HCT116 (cell line): Measurements from ENCODE around the gene MEGF6. TPM values are rescaled to one million over a fixed set of nuclear protein-coding genes. Genes with fewer than 3 reads are reported as not detected.

ENCODE experiments used
- ATAC-seq: fragments of 200-7000 bp; cut with Tn5 transposase; 2 replicates; pipeline ENCODE4 v1.9.1; 2020; ENCODE audit warnings: mild to moderate bottlenecking, moderate library complexity
- BruUV-seq: library from RNA; stranded (reverse); fragments of 400-500 nt; replicated peaks from 2 replicates; lab custom pipeline; 2021; lab: Mats Ljungman, UMichigan
- CTCF ChIA-PET: fragments of 300-600 bp; sonication (Branson Sonifier 250); formaldehyde crosslinking; loops from one replicate; lab custom pipeline; 2021; ENCODE audit warnings: antibody characterized with exemption; lab: Charles Lee
- POLR2A ChIA-PET: fragments of 300-600, 350-600 bp; sonication (Branson Sonifier 250); formaldehyde crosslinking; loops from one replicate; lab custom pipeline; 2021; ENCODE audit warnings: antibody characterized with exemption; lab: Charles Lee
- RAD21 ChIA-PET, 2 experiments: fragments of 300-600 bp; sonication (Branson Sonifier 250); formaldehyde crosslinking; loops; one replicate each; lab custom pipeline; 2023; ENCODE audit warnings: low total read pairs in 2 of 2; ENCODE audit not compliant: uncharacterized antibody in 2 of 2, unreplicated experiment in 2 of 2, low non-redundant PET in 1 of 2; lab: Charles Lee
- DNase-seq: peaks from one replicate; pipeline ENCODE4 v3.0.0-alpha.2; 2010; ENCODE audit warnings: low read depth, low spot score
- H2AFZ ChIP-seq: fragments of 200-600 bp; shearing (Covaris generic), sonication (generic); 2 replicates; pipeline ENCODE4 v1.6.1; 2017; ENCODE audit warnings: low read depth, mixed run types, mixed read lengths, antibody characterized with exemption, low read length; ENCODE audit not compliant: poor library complexity, severe bottlenecking
- H3K27ac ChIP-seq: 2 replicates; pipeline ENCODE4 v1.5.1; 2012; ENCODE audit warnings: low read depth, low read length
- H3K27me3 ChIP-seq: fragments of 200-600 bp; sonication (generic); 2 replicates; pipeline ENCODE4 v1.6.1; 2016; ENCODE audit warnings: mixed run types, low read length, mixed read lengths; ENCODE audit not compliant: insufficient read depth
- H3K36me3 ChIP-seq, 2 experiments: fragments of 200-500 bp in 1 of 2; fragments of 200-600 bp in 1 of 2; sonication (Bioruptor generic) in 1 of 2; sonication (generic) in 1 of 2; 2 replicates each; pipeline versions ENCODE4 v1.5.1 to v1.6.1; 2014 to 2016; ENCODE audit warnings: low read length in 2 of 2, inconsistent platforms in 1 of 2, mixed read lengths in 1 of 2, mixed run types in 1 of 2; ENCODE audit not compliant: insufficient read depth in 2 of 2, control insufficient read depth in 1 of 2
- H3K4me1 ChIP-seq, 2 experiments: fragments of 200-600 bp in 1 of 2; sonication (generic) in 1 of 2; 2 replicates each; pipeline versions ENCODE4 v1.5.1 to v1.6.1; 2012 to 2017; ENCODE audit warnings: low read length in 2 of 2, inconsistent platforms in 1 of 2, mild to moderate bottlenecking in 1 of 2, mixed read lengths in 1 of 2, mixed run types in 1 of 2, moderate library complexity in 1 of 2; ENCODE audit not compliant: insufficient read depth in 2 of 2, control insufficient read depth in 1 of 2
- H3K4me2 ChIP-seq: fragments of 200-600 bp; sonication (generic); 2 replicates; pipeline ENCODE4 v1.6.1; 2017; ENCODE audit warnings: mixed run types, low read length, mixed read lengths
- H3K4me3 ChIP-seq, 2 experiments: fragments of 200-600 bp in 1 of 2; sonication (generic) in 1 of 2; replicated peaks in 1 of 2; 2 replicates each; pipeline ENCODE4 v1.5.1; 2011 to 2016; ENCODE audit warnings: low read length in 2 of 2, control low read depth in 1 of 2, low read depth in 1 of 2, mild to moderate bottlenecking in 1 of 2, mixed read lengths in 1 of 2, mixed run types in 1 of 2
- H3K79me2 ChIP-seq: fragments of 200-600 bp; sonication (generic); 2 replicates; pipeline ENCODE4 v1.6.1; 2017; ENCODE audit warnings: mild to moderate bottlenecking, mixed run types, low read length, moderate library complexity, mixed read lengths; ENCODE audit not compliant: insufficient read depth
- H3K9ac ChIP-seq: fragments of 200-600 bp; sonication (generic); 2 replicates; pipeline ENCODE4 v1.6.1; 2016; ENCODE audit warnings: low read length, mixed read lengths
- H3K9me2 ChIP-seq: fragments of 200-600 bp; sonication (generic), shearing (Covaris generic); 2 replicates; pipeline ENCODE4 v1.6.1; 2017; ENCODE audit warnings: mixed run types, mild to moderate bottlenecking, moderate library complexity; ENCODE audit not compliant: insufficient read depth
- H3K9me3 ChIP-seq, 2 experiments: fragments of 200-500 bp in 1 of 2; fragments of 200-600 bp in 1 of 2; sonication (Bioruptor generic) in 1 of 2; sonication (generic) in 1 of 2; 2 replicates each; pipeline ENCODE4 v1.6.1; 2014 to 2017; ENCODE audit warnings: low read length in 2 of 2, mixed read lengths in 2 of 2, inconsistent platforms in 1 of 2, low read depth in 1 of 2, mild to moderate bottlenecking in 1 of 2, mixed run types in 1 of 2, moderate library complexity in 1 of 2; ENCODE audit not compliant: control insufficient read depth in 1 of 2, insufficient read depth in 1 of 2
- H4K20me1 ChIP-seq: fragments of 200-600 bp; sonication (generic), shearing (Covaris generic); 2 replicates; pipeline ENCODE4 v1.6.1; 2017; ENCODE audit warnings: mixed run types, mild to moderate bottlenecking, moderate library complexity; ENCODE audit not compliant: insufficient read depth
- ATF3 ChIP-seq: IDR thresholded peaks from 2 replicates; pipeline ENCODE4 v1.6.1; 2012
- CEBPB ChIP-seq: IDR thresholded peaks from 2 replicates; pipeline ENCODE4 v1.6.1; 2012; ENCODE audit warnings: low read depth
- EGR1 ChIP-seq: IDR thresholded peaks from 2 replicates; pipeline ENCODE4 v1.6.1; 2012; ENCODE audit warnings: low read depth
- MAX ChIP-seq: IDR thresholded peaks from 2 replicates; pipeline ENCODE4 v1.6.1; 2012
- SIN3A ChIP-seq: IDR thresholded peaks from 2 replicates; pipeline ENCODE4 v1.6.1; 2012; ENCODE audit warnings: low read depth
- YY1 ChIP-seq: IDR thresholded peaks from 2 replicates; pipeline ENCODE4 v1.6.1; 2011; ENCODE audit warnings: low read length, low read depth, moderate library complexity, mild to moderate bottlenecking; ENCODE audit not compliant: insufficient replicate concordance; ENCODE audit errors: extremely low read depth
- ZFX ChIP-seq: fragments of 450-650 bp; IDR thresholded peaks from 2 replicates; pipeline ENCODE4 v1.6.1; 2017
- intact Hi-C: fragments of 100-400 bp; cut with micrococcal nuclease; formaldehyde crosslinking; loops from 2 replicates; pipeline ENCODE4 v1.10.0; 2022
- total RNA-seq: library from RNA; stranded (reverse); gene quantifications from one replicate; pipeline ENCODE4 v1.2.1, GENCODE V29; 2021; ENCODE audit not compliant: unreplicated experiment
- TF ChIP-seq, protein P1 (sequence below): IDR thresholded peaks from 2 replicates; pipeline ENCODE4 v1.6.1; 2012; ENCODE audit warnings: low read depth

Gene MEGF6
- total RNA-seq, 1 experiment from 2014 or later: 47.6 TPM

- TF ChIP-seq, protein P1, sequence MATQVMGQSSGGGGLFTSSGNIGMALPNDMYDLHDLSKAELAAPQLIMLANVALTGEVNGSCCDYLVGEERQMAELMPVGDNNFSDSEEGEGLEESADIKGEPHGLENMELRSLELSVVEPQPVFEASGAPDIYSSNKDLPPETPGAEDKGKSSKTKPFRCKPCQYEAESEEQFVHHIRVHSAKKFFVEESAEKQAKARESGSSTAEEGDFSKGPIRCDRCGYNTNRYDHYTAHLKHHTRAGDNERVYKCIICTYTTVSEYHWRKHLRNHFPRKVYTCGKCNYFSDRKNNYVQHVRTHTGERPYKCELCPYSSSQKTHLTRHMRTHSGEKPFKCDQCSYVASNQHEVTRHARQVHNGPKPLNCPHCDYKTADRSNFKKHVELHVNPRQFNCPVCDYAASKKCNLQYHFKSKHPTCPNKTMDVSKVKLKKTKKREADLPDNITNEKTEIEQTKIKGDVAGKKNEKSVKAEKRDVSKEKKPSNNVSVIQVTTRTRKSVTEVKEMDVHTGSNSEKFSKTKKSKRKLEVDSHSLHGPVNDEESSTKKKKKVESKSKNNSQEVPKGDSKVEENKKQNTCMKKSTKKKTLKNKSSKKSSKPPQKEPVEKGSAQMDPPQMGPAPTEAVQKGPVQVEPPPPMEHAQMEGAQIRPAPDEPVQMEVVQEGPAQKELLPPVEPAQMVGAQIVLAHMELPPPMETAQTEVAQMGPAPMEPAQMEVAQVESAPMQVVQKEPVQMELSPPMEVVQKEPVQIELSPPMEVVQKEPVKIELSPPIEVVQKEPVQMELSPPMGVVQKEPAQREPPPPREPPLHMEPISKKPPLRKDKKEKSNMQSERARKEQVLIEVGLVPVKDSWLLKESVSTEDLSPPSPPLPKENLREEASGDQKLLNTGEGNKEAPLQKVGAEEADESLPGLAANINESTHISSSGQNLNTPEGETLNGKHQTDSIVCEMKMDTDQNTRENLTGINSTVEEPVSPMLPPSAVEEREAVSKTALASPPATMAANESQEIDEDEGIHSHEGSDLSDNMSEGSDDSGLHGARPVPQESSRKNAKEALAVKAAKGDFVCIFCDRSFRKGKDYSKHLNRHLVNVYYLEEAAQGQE: no peak
- TF ChIP-seq ZFX (no peak), YY1 (no peak), CEBPB (no peak), ATF3 (no peak), SIN3A (no peak), EGR1 (no peak)
Measured at GRCh38 chr1:3556336-3556735, 55.0 kb downstream of the MEGF6 start (continued).

GRCh38 chr1:3555131-3555920, 56.0 kb downstream of the MEGF6 start:
- H3K27ac ChIP-seq: peak overlapping the region; percentile 22; the same call in 1 of the 2 replicates
- no peaks in the 10 kb centered on the region for H4K20me1 ChIP-seq
- H3K9me3 ChIP-seq: no peaks in the 10 kb centered on the region
- CTCF ChIA-PET: no interaction called here
- ATAC-seq: peak; percentile 54
- BruUV-seq: no TSS peak
- TF ChIP-seq EGR1 (peak; percentile 91), MAX (no peak)
- TF ChIP-seq, all 23 proteins: peak for 1
- peak overlapping the region; percentile 59 for H3K4me2 ChIP-seq
- H3K4me1 ChIP-seq: peaks cover 25 to 33% of the 10 kb centered on the region in 2 experiments
- DNase-seq: no peak
- H3K79me2 ChIP-seq: no peaks in the 10 kb centered on the region
- no peaks in the 10 kb centered on the region for H3K9me2 ChIP-seq
- no peak overlapping the region for H2AFZ ChIP-seq
- intact Hi-C loops: no loop called here
- ChIA-PET RAD21 (no interaction called here), POLR2A (no interaction called here)
- H3K27me3 ChIP-seq: no peaks in the 10 kb centered on the region
- H3K9ac ChIP-seq: no peak overlapping the region
- no peak overlapping the region for H3K4me3 ChIP-seq
- H3K36me3 ChIP-seq: no peaks in the 10 kb centered on the region
